Fibroblast of skin of back (primary cell): ENCODE results near the gene PSENEN.
A peak's percentile ranks its signal among the peaks of the same experiment; 100 is the strongest.

Experiments
- DNase-seq: peaks from one replicate; pipeline ENCODE4 v3.0.0-alpha.2; 2013

PSENEN gene

GRCh38 chr19:35734273-35734672 is 11.2 kb upstream of the PSENEN start:
- no peak for DNase-seq

DNA sequence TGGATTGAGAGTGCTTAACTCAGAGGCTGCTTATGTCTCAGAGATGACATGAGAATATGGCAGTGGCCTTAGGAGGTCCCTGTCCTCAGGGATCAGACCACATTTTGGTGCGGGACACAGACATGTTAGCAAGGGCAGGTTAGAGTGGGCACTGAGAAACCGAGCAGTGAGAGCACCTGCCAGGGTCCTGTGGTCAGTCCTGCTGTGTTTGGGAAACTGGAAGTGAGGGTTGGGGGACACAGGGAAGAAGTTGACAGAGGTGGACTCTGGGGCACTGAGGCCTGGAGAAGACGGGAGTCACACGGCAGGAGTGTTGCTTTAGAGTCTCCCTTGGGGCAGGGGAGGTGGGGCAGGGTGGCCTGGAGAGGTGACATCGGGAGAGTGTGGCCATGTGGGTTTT is 10.6 kb upstream of the PSENEN start:
- DNase-seq = no peak

- no peak for DNase-seq
Measured at GRCh38 chr19:35736913-35737886, 8.3 kb upstream of the PSENEN start.

GRCh38 chr19:35738021-35738886 is 7.2 kb upstream of the PSENEN start:
- DNase-seq = no peak

GRCh38 chr19:35738887-35739229 is 6.6 kb upstream of the PSENEN start:
- DNase-seq = no peak

DNA sequence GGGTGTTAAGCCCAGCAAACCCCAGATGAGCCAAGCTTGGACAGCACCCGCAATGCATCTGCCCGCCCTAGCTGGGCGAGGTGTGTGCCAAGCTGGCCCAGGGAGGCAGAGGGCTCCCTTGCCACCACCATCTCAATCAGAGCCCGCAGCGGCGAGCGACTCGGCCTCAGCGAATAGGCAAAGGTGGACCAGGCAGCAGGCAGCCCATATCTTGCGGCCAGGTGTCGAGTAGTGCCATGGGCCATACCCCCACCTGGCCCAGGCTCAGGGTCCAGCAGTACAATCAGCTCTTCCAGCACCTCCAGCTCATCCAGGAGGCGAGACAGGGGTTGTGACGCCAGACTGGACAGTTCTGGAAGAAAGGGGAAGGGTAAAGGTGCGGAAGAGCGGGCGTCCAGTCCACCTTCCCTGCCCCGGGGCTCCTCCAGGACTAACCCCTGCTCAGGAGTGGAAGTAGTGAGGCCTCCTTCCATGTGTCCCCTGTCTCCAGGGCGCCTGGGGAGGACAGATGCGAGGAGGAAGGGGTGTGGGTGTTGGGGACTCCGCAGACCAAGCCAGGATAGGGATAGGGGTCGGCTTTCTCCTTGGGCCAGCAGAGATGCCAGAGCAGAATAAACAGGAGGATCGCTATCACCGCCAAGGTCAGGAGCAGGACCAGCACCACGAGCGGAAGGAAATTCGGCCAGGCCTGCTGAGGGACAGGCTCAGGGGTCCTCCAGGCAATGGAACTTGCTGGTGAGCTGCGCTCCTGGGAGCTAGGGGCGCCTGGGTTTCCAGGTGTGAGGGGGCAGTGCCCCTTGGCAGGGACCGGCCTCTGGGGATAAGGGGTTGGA is 6.0 kb upstream of the PSENEN start:
- no peak for DNase-seq

DNA sequence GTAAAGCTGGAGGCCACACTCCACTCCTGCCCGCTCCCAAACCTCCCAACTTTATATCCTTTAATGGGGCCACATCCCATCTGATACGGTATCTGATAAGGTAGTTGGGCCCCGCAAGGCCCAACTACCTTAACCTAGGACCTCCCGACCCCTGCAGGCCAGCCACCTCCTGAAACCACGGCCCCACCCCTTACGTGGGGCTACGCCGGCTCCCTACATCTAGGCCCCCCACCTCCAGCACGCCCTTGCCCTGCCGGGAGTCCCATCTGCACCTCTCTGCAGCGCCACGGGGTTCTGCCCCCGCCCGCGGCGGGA is 5.4 kb upstream of the PSENEN start:
- no peak for DNase-seq

- DNase-seq = peak; percentile 96
Measured at GRCh38 chr19:35740423-35741202, 4.8 kb upstream of the PSENEN start.

GRCh38 chr19:35741203-35741515 is 4.3 kb upstream of the PSENEN start:
- DNase-seq = no peak

- DNase-seq = no peak
Measured at GRCh38 chr19:35742121-35742724, 3.2 kb upstream of the PSENEN start, which contains the start of gene IGFLR1. Gene IGFLR1, minus strand, starts transcription at chr19:35742452. Its CDS starts 1,272 bp downstream, at chr19:35741180.

- no peak for DNase-seq
Measured at GRCh38 chr19:35743640-35744429, 1.6 kb upstream of the PSENEN start.

DNA sequence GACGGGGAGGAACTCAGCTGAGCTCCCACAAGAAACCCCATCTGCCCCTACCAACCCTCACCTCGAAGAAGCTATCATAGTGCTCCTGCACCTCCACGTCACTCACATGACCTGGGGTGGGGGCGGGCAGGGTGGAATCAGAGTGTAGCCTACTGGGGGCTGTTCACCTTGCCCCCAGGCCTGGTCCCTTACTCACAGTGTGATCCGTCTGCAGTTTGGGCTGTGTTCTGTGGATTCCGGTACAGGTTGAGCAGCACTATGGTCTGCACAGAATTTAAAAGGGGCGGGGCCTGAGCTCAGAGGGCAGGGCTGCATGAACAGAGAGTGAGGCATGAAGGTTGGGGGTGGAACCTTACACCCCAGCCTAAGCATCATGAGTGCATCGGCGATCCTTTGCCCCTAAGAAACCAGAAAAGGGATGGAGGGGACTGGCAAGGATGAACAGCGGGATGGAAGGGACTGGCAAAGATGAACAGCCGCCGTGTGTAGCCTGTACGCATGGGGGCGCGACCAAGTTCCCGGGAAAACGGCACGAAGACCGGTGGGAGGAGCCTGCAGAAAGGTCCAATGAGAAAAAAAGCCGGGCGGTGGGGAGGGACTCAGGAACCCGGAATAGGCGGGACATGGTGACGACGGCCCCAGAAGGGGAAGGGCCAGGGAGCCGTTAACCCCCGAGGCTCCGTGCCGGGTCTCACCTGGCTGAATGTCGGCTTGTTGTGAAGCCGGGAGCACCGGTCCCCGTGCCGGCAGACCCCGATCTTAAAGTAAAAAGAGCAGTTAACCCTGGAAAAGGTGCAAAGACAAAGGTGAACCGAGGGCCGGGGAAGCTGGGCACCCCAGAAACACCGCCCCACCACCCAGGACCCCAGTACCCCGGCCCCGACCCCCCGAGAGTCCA is 772 bp upstream of the PSENEN start:
- peak; percentile 97 for DNase-seq

DNA sequence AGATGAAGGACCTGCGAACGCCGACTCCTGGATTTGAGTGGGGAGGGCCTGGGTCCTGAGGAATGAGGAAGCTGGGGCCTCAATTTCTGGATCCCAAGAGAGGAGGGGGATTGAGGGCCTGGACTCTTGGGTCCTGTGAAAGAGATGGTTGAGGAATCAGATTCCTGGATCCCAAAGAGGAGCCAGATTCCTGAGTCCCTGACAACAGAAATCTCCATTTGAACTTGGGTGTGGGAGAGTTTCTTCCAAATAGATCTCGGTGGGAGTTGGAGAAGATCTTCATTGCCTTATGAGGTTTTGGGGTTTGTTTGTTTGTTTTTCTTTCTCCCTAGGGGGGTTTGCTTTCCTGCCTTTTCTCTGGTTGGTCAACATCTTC is 624 bp downstream of the PSENEN start:
- DNase-seq = no peak

- no peak for DNase-seq
Measured at GRCh38 chr19:35746531-35746930, 1.1 kb downstream of the PSENEN start.

- DNase-seq = peak; percentile 99
Measured at GRCh38 chr19:35748106-35749020, 2.9 kb downstream of the PSENEN start, which contains the start of gene LIN37. Gene LIN37, plus strand, starts transcription at chr19:35748576. Its CDS starts 149 bp downstream, at chr19:35748725.

- DNase-seq = no peak
Measured at GRCh38 chr19:35750167-35750566, 4.7 kb downstream of the PSENEN start.

- no peak for DNase-seq
Measured at GRCh38 chr19:35751839-35752745, 6.6 kb downstream of the PSENEN start.
